A549 (cell line): ENCODE results near the gene XRCC1.

ENCODE experiments used
- CEBPB ChIP-seq, 2 experiments: fragments of >200 bp in 1 of 2; sonication (Bioruptor Twin) in 1 of 2; formaldehyde crosslinking in 1 of 2; IDR thresholded peaks; 2 replicates each; pipeline ENCODE4 v1.6.1; 2012 to 2016
- CTCF ChIP-seq: fragments of >200 bp; sonication (Bioruptor Twin); formaldehyde crosslinking; IDR thresholded peaks from 3 replicates; pipeline ENCODE4 v1.5.1; 2016
- EHMT2 ChIP-seq: fragments of 200-600 bp; sonication (generic); IDR thresholded peaks from 2 replicates; pipeline ENCODE4 v1.6.1; 2016; ENCODE audit warnings: antibody characterized with exemption, low read depth, mild to moderate bottlenecking, moderate library complexity
- EP300 ChIP-seq, 2 experiments: fragments of >200 bp; sonication (Bioruptor Twin); formaldehyde crosslinking; IDR thresholded peaks; 2 replicates in 1 of 2; 3 replicates in 1 of 2; pipeline ENCODE4 v1.6.1; 2016 to 2017
- JUN ChIP-seq, 2 experiments: fragments of >200 bp; sonication (Bioruptor Twin); formaldehyde crosslinking; IDR thresholded peaks; 2 replicates in 1 of 2; 3 replicates in 1 of 2; pipeline ENCODE4 v1.6.1; 2016 to 2017
- MAX ChIP-seq: IDR thresholded peaks from 2 replicates; pipeline ENCODE4 v1.6.1; 2012
- PBX3 ChIP-seq: IDR thresholded peaks from 2 replicates; pipeline ENCODE4 v1.6.1; 2012
- POLR2A ChIP-seq: IDR thresholded peaks from 2 replicates; pipeline ENCODE4 v1.6.1; 2012; ENCODE audit warnings: mild to moderate bottlenecking, low read length
- POLR2AphosphoS2 ChIP-seq: conservative IDR thresholded peaks from 2 replicates; pipeline ENCODE4 v1.6.1; 2012; ENCODE audit warnings: low read length, improper control_type of control experiment, inconsistent platforms
- RAD21 ChIP-seq, 2 experiments: fragments of >200 bp in 1 of 2; sonication (Bioruptor Twin) in 1 of 2; formaldehyde crosslinking in 1 of 2; IDR thresholded peaks in 1 of 2; conservative IDR thresholded peaks in 1 of 2; 2 replicates in 1 of 2; 3 replicates in 1 of 2; pipeline ENCODE4 v1.6.1; 2012 to 2018; ENCODE audit warnings: inconsistent platforms in 1 of 2
- RCOR1 ChIP-seq: fragments of 150-350 bp; IDR thresholded peaks from 2 replicates; pipeline ENCODE4 v1.6.1; 2014; ENCODE audit warnings: antibody characterized with exemption, low read length, low read depth
- SMC3 ChIP-seq: fragments of >200 bp; sonication (Bioruptor Twin); formaldehyde crosslinking; IDR thresholded peaks from 3 replicates; pipeline ENCODE4 v1.6.1; 2018; ENCODE audit warnings: inconsistent platforms
- SREBF2 ChIP-seq: fragments of 450-650 bp; IDR thresholded peaks from 2 replicates; pipeline ENCODE4 v1.6.1; 2014; ENCODE audit warnings: mild to moderate bottlenecking, moderate library complexity
- USF2 ChIP-seq: fragments of 450-650 bp; IDR thresholded peaks from 2 replicates; pipeline ENCODE4 v1.6.1; 2014; ENCODE audit warnings: antibody characterized with exemption

GRCh38 chr19:43546581-43546980 lies 28.7 kb downstream of the XRCC1 start:
- no peak for TF ChIP-seq CEBPB (IDR thresholded peaks at IDR 0.05)
- no peak for TF ChIP-seq JUN (IDR thresholded peaks at IDR 0.05)
- TF ChIP-seq CTCF, result no peak
- TF ChIP-seq POLR2A, result no peak
- no peak for TF ChIP-seq SMC3
- no peak for TF ChIP-seq RCOR1
- no peak for TF ChIP-seq EP300 (IDR thresholded peaks at IDR 0.05)
- TF ChIP-seq RAD21 (conservative IDR thresholded peaks at IDR 0.05 in 1 of 2, IDR thresholded peaks at IDR 0.05 in 1 of 2), result no peak
- no peak for TF ChIP-seq USF2
- TF ChIP-seq POLR2AphosphoS2, result no peak
- no peak for TF ChIP-seq SREBF2
- no peak for TF ChIP-seq MAX
- TF ChIP-seq PBX3, result no peak
- TF ChIP-seq EHMT2, result no peak
